Loucy (cell line): ENCODE data around the gene ASIC4.

Experiments
- H2AFZ ChIP-seq: fragments of 200-600 bp; sonication (generic); 2 replicates; pipeline ENCODE4 v1.6.0; 2016; ENCODE audit warnings: antibody characterized with exemption, mild to moderate bottlenecking, low read length, moderate library complexity
- H3F3A ChIP-seq: fragments of 200-600 bp; 2 replicates; pipeline ENCODE4 v1.6.0; 2016; ENCODE audit warnings: antibody characterized with exemption, low read depth, mild to moderate bottlenecking
- H3K27me3 ChIP-seq: fragments of 200-600 bp; sonication (generic); 2 replicates; pipeline ENCODE4 v1.6.1; 2014; ENCODE audit warnings: low read length, mild to moderate bottlenecking; ENCODE audit not compliant: insufficient read depth, poor library complexity, severe bottlenecking
- H3K36me3 ChIP-seq: fragments of 200-600 bp; sonication (generic); 2 replicates; pipeline ENCODE4 v1.6.1; 2016; ENCODE audit warnings: low read length; ENCODE audit not compliant: insufficient read depth
- H3K4me1 ChIP-seq: fragments of 200-600 bp; sonication (generic); 2 replicates; pipeline ENCODE4 v1.5.1; 2014; ENCODE audit warnings: low read length, mild to moderate bottlenecking; ENCODE audit not compliant: insufficient read depth, poor library complexity, severe bottlenecking
- H3K4me2 ChIP-seq: fragments of 200-600 bp; sonication (generic); 2 replicates; pipeline ENCODE4 v1.6.0; 2014; ENCODE audit warnings: antibody characterized with exemption, low read length, low read depth, mild to moderate bottlenecking; ENCODE audit not compliant: poor library complexity, severe bottlenecking
- H3K4me3 ChIP-seq: fragments of 200-600 bp; sonication (generic); 2 replicates; pipeline ENCODE4 v1.5.1; 2014; ENCODE audit warnings: low read length, mild to moderate bottlenecking, mixed read lengths; ENCODE audit not compliant: poor library complexity, severe bottlenecking
- H3K79me2 ChIP-seq: fragments of 200-600 bp; sonication (generic); 2 replicates; pipeline ENCODE4 v1.6.1; 2014; ENCODE audit warnings: low read length; ENCODE audit not compliant: insufficient read depth
- H3K9ac ChIP-seq: fragments of 200-600 bp; sonication (generic); 2 replicates; pipeline ENCODE4 v1.6.0; 2014; ENCODE audit warnings: mild to moderate bottlenecking, low read depth, low read length, moderate library complexity; ENCODE audit not compliant: poor library complexity, severe bottlenecking
- H3K9me2 ChIP-seq: fragments of 200-600 bp; sonication (generic); replicated peaks from 2 replicates; pipeline ENCODE4 v1.6.1; 2016; ENCODE audit warnings: low read depth, low read length, mixed read lengths
- H3K9me3 ChIP-seq: fragments of 200-600 bp; sonication (generic); 2 replicates; pipeline ENCODE4 v1.6.1; 2014; ENCODE audit warnings: mild to moderate bottlenecking, antibody characterized with exemption, low read length, low read depth; ENCODE audit not compliant: insufficient read depth
- H4K20me1 ChIP-seq: fragments of 200-600 bp; sonication (generic); 2 replicates; pipeline ENCODE4 v1.6.0; 2014; ENCODE audit warnings: antibody characterized with exemption, low read length, mild to moderate bottlenecking; ENCODE audit not compliant: insufficient read depth, poor library complexity, severe bottlenecking
- CTCF ChIP-seq: fragments of 200-600 bp; sonication (generic); conservative IDR thresholded peaks from 2 replicates; pipeline ENCODE4 v1.5.1; 2014; ENCODE audit warnings: mild to moderate bottlenecking, antibody characterized with exemption, low read length
- EZH2phosphoT487 ChIP-seq: fragments of 200-600 bp; IDR thresholded peaks from 2 replicates; pipeline ENCODE4 v1.6.1; 2018; ENCODE audit warnings: antibody characterized with exemption, mild to moderate bottlenecking, moderate library complexity, borderline replicate concordance

The ASIC4 gene

GRCh38 chr2:219485201-219485580, 29.1 kb upstream of the ASIC4 start:
- Histone ChIP-seq H3K4me2 (no peak overlapping the region), H2AFZ (no peak overlapping the region), H3K4me1 (no peaks in the 10 kb centered on the region), H4K20me1 (no peaks in the 10 kb centered on the region), H3K9ac (no peak overlapping the region), H3F3A (no peaks in the 10 kb centered on the region), H3K79me2 (no peaks in the 10 kb centered on the region), H3K4me3 (no peak overlapping the region), H3K9me2 (no peaks in the 10 kb centered on the region), H3K36me3 (no peaks in the 10 kb centered on the region), H3K27me3 (no peaks in the 10 kb centered on the region), H3K9me3 (no peaks in the 10 kb centered on the region)
- TF ChIP-seq CTCF = no peak
- TF ChIP-seq EZH2phosphoT487 = no peak

- Histone ChIP-seq H3K27me3 (no peaks in the 10 kb centered on the region), H4K20me1 (no peaks in the 10 kb centered on the region), H3K9me3 (no peaks in the 10 kb centered on the region), H3K4me2 (no peak overlapping the region), H3K79me2 (no peaks in the 10 kb centered on the region), H3K4me1 (no peaks in the 10 kb centered on the region), H3K36me3 (no peaks in the 10 kb centered on the region), H3K9ac (no peak overlapping the region), H3F3A (no peaks in the 10 kb centered on the region), H3K9me2 (no peaks in the 10 kb centered on the region), H3K4me3 (no peak overlapping the region), H2AFZ (no peak overlapping the region)
- TF ChIP-seq EZH2phosphoT487 (no peak), CTCF (no peak)
Observed at GRCh38 chr2:219486380-219486959, 27.8 kb upstream of the ASIC4 start.

- Histone ChIP-seq H3K4me3 (no peak overlapping the region), H3K4me2 (no peak overlapping the region), H3K9me3 (no peaks in the 10 kb centered on the region), H3K27me3 (no peaks in the 10 kb centered on the region), H4K20me1 (no peaks in the 10 kb centered on the region), H2AFZ (no peak overlapping the region), H3K4me1 (no peaks in the 10 kb centered on the region), H3K36me3 (no peaks in the 10 kb centered on the region), H3K79me2 (no peaks in the 10 kb centered on the region), H3F3A (no peaks in the 10 kb centered on the region), H3K9me2 (no peaks in the 10 kb centered on the region), H3K9ac (no peak overlapping the region)
- TF ChIP-seq EZH2phosphoT487 = no peak
- TF ChIP-seq CTCF = no peak
Observed at GRCh38 chr2:219488149-219488843, 26.0 kb upstream of the ASIC4 start.
